ENCODE measurements around the gene HSPA1L.
"Not testable (repeated sequence)": the region's sequence is repeated elsewhere in the genome, so short reads cannot be mapped to it uniquely, and the experiment has no call there.

DNA sequence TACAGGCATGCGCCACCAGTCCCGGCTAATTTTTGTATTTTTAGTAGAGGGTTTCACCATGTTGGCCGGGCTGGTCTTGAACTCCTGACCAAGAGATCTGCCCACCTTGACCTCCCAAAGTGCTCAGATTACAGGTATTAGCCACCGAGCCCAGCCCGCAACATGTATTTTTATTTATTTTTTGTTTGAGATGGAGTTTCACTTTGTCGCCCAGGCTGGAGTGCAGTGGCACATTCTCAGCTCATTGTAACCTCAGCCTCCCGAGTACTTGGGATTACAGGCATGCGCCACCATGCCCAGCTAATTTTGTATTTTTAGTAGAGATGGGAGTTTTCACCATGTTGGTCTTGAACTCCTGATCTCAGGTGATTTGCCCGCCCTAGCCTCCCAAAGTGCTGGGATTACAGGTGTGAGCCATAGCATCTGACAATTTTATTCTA lies 23.1 kb upstream of the HSPA1L start:
- TF ChIP-seq EZH2 (IDR thresholded peaks at IDR 0.05; ENCODE audit: borderline replicate concordance, low read depth, low read length, poor library complexity, severe bottlenecking) = not testable (repeated sequence)
- TF ChIP-seq, protein P1, sequence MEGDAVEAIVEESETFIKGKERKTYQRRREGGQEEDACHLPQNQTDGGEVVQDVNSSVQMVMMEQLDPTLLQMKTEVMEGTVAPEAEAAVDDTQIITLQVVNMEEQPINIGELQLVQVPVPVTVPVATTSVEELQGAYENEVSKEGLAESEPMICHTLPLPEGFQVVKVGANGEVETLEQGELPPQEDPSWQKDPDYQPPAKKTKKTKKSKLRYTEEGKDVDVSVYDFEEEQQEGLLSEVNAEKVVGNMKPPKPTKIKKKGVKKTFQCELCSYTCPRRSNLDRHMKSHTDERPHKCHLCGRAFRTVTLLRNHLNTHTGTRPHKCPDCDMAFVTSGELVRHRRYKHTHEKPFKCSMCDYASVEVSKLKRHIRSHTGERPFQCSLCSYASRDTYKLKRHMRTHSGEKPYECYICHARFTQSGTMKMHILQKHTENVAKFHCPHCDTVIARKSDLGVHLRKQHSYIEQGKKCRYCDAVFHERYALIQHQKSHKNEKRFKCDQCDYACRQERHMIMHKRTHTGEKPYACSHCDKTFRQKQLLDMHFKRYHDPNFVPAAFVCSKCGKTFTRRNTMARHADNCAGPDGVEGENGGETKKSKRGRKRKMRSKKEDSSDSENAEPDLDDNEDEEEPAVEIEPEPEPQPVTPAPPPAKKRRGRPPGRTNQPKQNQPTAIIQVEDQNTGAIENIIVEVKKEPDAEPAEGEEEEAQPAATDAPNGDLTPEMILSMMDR (conservative IDR thresholded peaks at IDR 0.05; ENCODE audit: low read depth, low read length) = not testable (repeated sequence)
